Measurements from ENCODE around the gene BTRC.
"Not testable (repeated sequence)": the region's sequence is repeated elsewhere in the genome, so short reads cannot be mapped to it uniquely, and the experiment has no call there.

The BTRC gene

GRCh38 chr10:101329341-101330032, 24.5 kb upstream of the BTRC start:
- DNase-seq (ENCODE audit: low read depth), result no peak
- no peak for TF ChIP-seq POLR2A (IDR thresholded peaks at IDR 0.05; ENCODE audit: extremely low read depth, insufficient read length)
- TF ChIP-seq, protein P1, sequence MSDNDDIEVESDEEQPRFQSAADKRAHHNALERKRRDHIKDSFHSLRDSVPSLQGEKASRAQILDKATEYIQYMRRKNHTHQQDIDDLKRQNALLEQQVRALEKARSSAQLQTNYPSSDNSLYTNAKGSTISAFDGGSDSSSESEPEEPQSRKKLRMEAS (IDR thresholded peaks at IDR 0.05; ENCODE audit: low read depth, low read length), result no peak
- no peak for TF ChIP-seq MYC (IDR thresholded peaks at IDR 0.05; ENCODE audit: low read depth, low read length)
- TF ChIP-seq, protein P2, sequence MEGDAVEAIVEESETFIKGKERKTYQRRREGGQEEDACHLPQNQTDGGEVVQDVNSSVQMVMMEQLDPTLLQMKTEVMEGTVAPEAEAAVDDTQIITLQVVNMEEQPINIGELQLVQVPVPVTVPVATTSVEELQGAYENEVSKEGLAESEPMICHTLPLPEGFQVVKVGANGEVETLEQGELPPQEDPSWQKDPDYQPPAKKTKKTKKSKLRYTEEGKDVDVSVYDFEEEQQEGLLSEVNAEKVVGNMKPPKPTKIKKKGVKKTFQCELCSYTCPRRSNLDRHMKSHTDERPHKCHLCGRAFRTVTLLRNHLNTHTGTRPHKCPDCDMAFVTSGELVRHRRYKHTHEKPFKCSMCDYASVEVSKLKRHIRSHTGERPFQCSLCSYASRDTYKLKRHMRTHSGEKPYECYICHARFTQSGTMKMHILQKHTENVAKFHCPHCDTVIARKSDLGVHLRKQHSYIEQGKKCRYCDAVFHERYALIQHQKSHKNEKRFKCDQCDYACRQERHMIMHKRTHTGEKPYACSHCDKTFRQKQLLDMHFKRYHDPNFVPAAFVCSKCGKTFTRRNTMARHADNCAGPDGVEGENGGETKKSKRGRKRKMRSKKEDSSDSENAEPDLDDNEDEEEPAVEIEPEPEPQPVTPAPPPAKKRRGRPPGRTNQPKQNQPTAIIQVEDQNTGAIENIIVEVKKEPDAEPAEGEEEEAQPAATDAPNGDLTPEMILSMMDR (IDR thresholded peaks at IDR 0.05; ENCODE audit: low read depth, low read length), result no peak
- no peak overlapping the region for H3K4me3 ChIP-seq (ENCODE audit: low read depth, low read length)

- TF ChIP-seq, protein P1 (IDR thresholded peaks at IDR 0.05; ENCODE audit: low read depth, low read length), result no peak
- no peak for TF ChIP-seq POLR2A (IDR thresholded peaks at IDR 0.05; ENCODE audit: extremely low read depth, insufficient read length)
- TF ChIP-seq, protein P2 (IDR thresholded peaks at IDR 0.05; ENCODE audit: low read depth, low read length), result no peak
- TF ChIP-seq MYC (IDR thresholded peaks at IDR 0.05; ENCODE audit: low read depth, low read length), result no peak
- DNase-seq (ENCODE audit: low read depth), result no peak
- H3K4me3 ChIP-seq (ENCODE audit: low read depth, low read length), result no peak overlapping the region
Measured at GRCh38 chr10:101330231-101330630, 23.7 kb upstream of the BTRC start.

- no peak for DNase-seq (ENCODE audit: low read depth)
- TF ChIP-seq, protein P1 (IDR thresholded peaks at IDR 0.05; ENCODE audit: low read depth, low read length), result no peak
- TF ChIP-seq, protein P2 (IDR thresholded peaks at IDR 0.05; ENCODE audit: low read depth, low read length), result no peak
- TF ChIP-seq MYC (IDR thresholded peaks at IDR 0.05; ENCODE audit: low read depth, low read length) (no peak), POLR2A (IDR thresholded peaks at IDR 0.05; ENCODE audit: extremely low read depth, insufficient read length) (no peak)
- H3K4me3 ChIP-seq (ENCODE audit: low read depth, low read length), result no peak overlapping the region
Measured at GRCh38 chr10:101330631-101331225, 23.2 kb upstream of the BTRC start.

GRCh38 chr10:101331956-101332355, 22.0 kb upstream of the BTRC start:
- TF ChIP-seq, protein P2 (IDR thresholded peaks at IDR 0.05; ENCODE audit: low read depth, low read length), result no peak
- TF ChIP-seq, protein P1 (IDR thresholded peaks at IDR 0.05; ENCODE audit: low read depth, low read length), result no peak
- no peak for TF ChIP-seq POLR2A (IDR thresholded peaks at IDR 0.05; ENCODE audit: extremely low read depth, insufficient read length)
- TF ChIP-seq MYC (IDR thresholded peaks at IDR 0.05; ENCODE audit: low read depth, low read length), result no peak
- DNase-seq (ENCODE audit: low read depth), result no peak
- no peak overlapping the region for H3K4me3 ChIP-seq (ENCODE audit: low read depth, low read length)

- not testable (repeated sequence) for H3K4me3 ChIP-seq (ENCODE audit: low read depth, low read length); DNase-seq (ENCODE audit: low read depth)
Measured at GRCh38 chr10:101334259-101334658, 19.7 kb upstream of the BTRC start.

DNA sequence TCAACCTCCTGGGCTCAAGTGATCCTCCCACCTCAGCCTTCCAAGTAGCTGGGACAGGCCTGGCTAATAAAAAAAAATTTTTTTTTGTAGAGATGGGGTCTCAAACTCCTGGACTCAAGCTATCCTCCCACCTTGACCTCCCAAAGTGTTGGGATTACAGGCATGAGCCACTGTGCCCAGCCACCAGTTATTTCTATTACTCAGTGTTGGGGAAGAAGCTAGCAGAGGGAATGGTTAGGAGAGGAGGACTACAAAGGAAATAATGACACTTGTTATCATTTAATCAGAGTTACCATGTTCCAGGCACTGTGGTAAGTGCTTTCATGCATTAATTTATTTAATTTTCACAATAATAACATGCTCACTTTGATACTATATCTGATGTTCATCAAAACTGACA, 17.6 kb upstream of the BTRC start:
- no peak overlapping the region for H3K4me3 ChIP-seq (ENCODE audit: low read depth, low read length)
- no peak for DNase-seq (ENCODE audit: low read depth)
- TF ChIP-seq POLR2A (IDR thresholded peaks at IDR 0.05; ENCODE audit: extremely low read depth, insufficient read length) (no peak), MYC (IDR thresholded peaks at IDR 0.05; ENCODE audit: low read depth, low read length) (no peak)
- TF ChIP-seq, protein P1 (IDR thresholded peaks at IDR 0.05; ENCODE audit: low read depth, low read length), result no peak
- TF ChIP-seq, protein P2 (IDR thresholded peaks at IDR 0.05; ENCODE audit: low read depth, low read length), result no peak

Measured in NB4 (cell line).